ENCODE data around the gene SVOP.
A peak's percentile ranks its signal among the peaks of the same experiment; 100 is the strongest.

Gene SVOP

DNA sequence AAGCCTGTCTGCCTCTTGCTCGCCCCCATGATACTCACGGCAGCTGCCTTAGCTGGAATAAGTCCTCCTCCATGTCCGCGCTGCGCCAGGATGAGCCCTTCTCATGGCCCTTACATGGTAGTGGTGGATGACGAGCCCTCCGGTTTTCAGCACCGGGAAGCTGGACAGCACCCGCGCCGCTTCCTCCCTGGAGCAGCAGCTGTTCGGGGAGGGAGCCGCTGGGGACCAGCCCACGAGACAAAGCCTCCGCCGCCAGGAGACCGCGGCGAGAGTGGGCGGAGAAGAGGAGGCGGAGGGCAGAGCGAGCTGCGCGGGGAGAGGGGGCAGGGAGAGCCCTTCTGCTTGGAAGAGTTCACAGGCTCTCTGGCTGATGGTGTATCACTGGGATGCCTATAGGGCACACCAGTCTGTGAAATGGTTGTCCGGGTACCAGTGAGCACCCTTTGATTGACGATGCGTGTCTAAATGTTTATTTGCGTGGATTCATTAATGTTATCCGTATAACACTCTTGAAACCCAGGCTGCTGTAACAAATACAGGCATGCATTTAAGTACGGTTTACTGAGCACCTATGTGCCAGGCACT is at the start of gene SVOP:
SVOP (minus strand) TSS at position 273 of the 585 bp plus-strand sequence; CDS start at position 73, 200 bp downstream.
- DNase-seq (ENCODE audit: low read depth): peak; percentile 55
- H3K4me3 ChIP-seq (ENCODE audit: low read length): no peak within 1 kb of the TSS

GRCh38 chr12:109069307-109070271 is 48.7 kb upstream of the SVOP start:
- no peak overlapping the region for H3K4me3 ChIP-seq (ENCODE audit: low read length)
- DNase-seq (ENCODE audit: low read depth): no peak
- TF ChIP-seq, protein P1, sequence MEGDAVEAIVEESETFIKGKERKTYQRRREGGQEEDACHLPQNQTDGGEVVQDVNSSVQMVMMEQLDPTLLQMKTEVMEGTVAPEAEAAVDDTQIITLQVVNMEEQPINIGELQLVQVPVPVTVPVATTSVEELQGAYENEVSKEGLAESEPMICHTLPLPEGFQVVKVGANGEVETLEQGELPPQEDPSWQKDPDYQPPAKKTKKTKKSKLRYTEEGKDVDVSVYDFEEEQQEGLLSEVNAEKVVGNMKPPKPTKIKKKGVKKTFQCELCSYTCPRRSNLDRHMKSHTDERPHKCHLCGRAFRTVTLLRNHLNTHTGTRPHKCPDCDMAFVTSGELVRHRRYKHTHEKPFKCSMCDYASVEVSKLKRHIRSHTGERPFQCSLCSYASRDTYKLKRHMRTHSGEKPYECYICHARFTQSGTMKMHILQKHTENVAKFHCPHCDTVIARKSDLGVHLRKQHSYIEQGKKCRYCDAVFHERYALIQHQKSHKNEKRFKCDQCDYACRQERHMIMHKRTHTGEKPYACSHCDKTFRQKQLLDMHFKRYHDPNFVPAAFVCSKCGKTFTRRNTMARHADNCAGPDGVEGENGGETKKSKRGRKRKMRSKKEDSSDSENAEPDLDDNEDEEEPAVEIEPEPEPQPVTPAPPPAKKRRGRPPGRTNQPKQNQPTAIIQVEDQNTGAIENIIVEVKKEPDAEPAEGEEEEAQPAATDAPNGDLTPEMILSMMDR (conservative IDR thresholded peaks at IDR 0.05; ENCODE audit: low read depth, low read length): no peak

More for the DNA sequence above, at the start of gene SVOP:
- TF ChIP-seq, protein P1 (conservative IDR thresholded peaks at IDR 0.05; ENCODE audit: low read depth, low read length): no peak

DNA sequence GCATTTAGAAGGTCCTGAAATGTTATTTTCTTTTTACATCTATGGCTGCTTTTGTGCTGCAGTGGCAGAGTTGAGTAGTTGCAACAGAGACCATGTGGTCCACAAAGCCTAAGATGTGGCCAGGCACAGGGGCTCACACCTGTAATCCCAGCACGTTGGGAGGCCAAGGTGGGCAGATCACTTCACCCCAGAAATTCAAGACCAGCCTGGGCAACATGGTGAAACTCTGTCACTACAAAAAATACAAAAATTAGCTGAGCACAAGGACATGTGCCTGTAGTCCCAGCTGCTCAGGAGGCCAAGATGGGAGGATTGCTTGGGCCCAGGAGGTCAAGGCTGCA is 45.0 kb upstream of the SVOP start:
- TF ChIP-seq, protein P1 (conservative IDR thresholded peaks at IDR 0.05; ENCODE audit: low read depth, low read length): no peak
- H3K4me3 ChIP-seq (ENCODE audit: low read length): no peak overlapping the region
- no peak for DNase-seq (ENCODE audit: low read depth)

DNA sequence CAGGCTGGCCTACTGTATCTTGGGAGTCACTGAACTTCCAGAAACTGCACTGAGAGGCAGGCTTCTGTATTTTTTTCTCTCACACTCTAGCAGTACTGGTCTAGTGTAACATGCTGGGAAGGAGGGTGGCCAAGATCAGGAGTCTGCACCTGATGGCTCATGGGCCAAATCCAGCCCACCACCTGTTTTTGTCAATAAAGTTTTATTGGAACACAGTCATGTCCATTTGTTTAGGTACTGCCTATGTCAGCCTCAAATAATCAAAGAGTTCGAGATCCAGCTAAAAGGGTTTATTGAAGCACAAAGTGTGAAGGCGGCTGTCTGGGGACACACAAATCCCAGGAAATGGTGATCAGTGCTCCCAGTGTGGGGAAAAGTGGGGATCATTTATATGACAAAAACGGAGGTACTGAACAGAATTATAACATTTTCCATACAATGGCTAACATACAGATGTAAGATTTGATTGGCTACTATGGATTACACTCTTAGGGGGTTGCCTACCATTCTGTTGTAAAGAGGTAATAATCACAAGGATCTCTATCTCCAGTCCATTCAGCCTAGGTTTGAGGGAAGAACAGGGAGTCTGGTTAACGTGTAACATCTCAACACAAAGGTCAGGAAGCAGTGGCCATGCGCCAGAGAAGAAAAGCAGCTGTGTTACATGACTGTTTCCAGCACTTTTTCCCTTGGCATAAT is 44.4 kb upstream of the SVOP start:
- TF ChIP-seq, protein P1 (conservative IDR thresholded peaks at IDR 0.05; ENCODE audit: low read depth, low read length): no peak
- DNase-seq (ENCODE audit: low read depth): no peak
- H3K4me3 ChIP-seq (ENCODE audit: low read length): no peak overlapping the region

DNA sequence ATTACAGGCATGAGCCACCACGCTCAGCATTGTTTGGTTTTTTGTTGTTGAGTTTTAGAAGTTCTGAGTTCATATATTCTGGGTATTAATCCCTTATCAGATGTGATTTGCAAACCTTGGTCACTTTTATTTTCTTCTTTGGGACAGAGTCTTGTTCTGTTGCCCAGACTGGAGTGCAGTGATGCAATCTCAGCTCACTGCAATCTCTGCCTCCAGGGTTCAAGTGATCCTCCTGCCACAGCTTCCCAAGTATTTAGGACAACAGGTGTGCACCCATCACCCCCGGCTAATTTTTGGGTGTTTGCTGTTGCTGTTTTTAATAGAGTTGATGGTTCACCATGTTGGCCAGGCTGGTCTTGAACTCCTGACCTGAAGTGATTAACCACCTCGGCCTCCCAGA is 43.3 kb upstream of the SVOP start:
- no peak for DNase-seq (ENCODE audit: low read depth)
- H3K4me3 ChIP-seq (ENCODE audit: low read length): no peak overlapping the region
- TF ChIP-seq, protein P1 (conservative IDR thresholded peaks at IDR 0.05; ENCODE audit: low read depth, low read length): no peak

DNA sequence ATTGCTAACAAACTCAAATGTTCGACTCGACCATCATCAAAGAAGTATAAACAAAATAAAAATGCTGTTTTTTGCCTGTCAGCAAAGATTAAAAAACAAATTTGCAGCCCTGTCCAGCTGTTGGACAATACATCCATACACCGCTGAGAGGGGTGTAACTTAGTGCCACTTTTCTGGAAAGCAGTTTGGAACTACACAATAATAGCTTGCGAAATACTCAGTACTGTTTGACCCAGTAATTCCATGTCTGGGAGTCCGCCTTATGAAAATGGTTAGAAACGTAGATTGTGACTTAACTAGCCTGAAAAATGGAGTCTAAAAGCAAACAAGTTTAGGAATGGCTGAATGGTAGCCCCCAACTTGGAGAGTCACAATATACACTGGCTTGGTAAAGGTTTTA is 37.9 kb upstream of the SVOP start:
- TF ChIP-seq, protein P1 (conservative IDR thresholded peaks at IDR 0.05; ENCODE audit: low read depth, low read length): no peak
- DNase-seq (ENCODE audit: low read depth): no peak
- no peak overlapping the region for H3K4me3 ChIP-seq (ENCODE audit: low read length)
